ENCODE results near the gene AKR1B1. TPM values are rescaled to one million over a fixed set of nuclear protein-coding genes. Genes with fewer than 3 reads are reported as not detected.

AKR1B1 gene
- total and polyA plus RNA-seq, 4 donors, result 27.0 to 76.0 (median 46.4) TPM

DNA sequence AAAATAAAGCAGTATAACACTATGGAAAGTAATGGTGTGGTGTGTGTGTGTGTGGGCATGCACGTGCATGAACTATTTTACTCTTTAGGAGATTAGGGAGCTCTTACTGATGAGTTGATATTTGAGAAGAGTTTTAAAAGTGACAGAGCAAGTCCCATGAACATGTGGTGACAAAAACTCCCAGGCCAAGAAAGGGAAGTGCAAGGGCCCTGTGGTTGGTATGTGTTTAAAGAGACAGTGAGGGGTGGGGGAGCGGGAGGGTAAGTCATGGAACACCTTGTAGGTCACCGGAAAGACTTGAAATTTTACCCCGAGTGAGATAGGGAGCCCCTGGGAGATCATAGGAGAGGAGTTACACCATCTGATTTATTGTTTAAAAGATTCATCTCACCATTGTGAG, 63.3 kb downstream of the AKR1B1 start:
- H3K36me3 ChIP-seq (ENCODE audit: control insufficient read depth in 4 of 4, insufficient read depth in 4 of 4, low read length in 4 of 4), result no peaks in the 10 kb centered on the region
- no peaks in the 10 kb centered on the region for H3K9me3 ChIP-seq (ENCODE audit: control insufficient read depth in 4 of 4, insufficient read depth in 3 of 4, low read length in 3 of 4)
- 89 to 94% methylated on average over 4 of the region's 4 CpGs for WGBS, 2 donors
- DNase-seq (no peak), ATAC-seq (ENCODE audit: insufficient read depth, low FRiP score) (no peak)
- no peak overlapping the region for H3K9ac ChIP-seq (ENCODE audit: insufficient read depth in 1 of 2, low read length in 2 of 2)
- TF ChIP-seq, protein P1, sequence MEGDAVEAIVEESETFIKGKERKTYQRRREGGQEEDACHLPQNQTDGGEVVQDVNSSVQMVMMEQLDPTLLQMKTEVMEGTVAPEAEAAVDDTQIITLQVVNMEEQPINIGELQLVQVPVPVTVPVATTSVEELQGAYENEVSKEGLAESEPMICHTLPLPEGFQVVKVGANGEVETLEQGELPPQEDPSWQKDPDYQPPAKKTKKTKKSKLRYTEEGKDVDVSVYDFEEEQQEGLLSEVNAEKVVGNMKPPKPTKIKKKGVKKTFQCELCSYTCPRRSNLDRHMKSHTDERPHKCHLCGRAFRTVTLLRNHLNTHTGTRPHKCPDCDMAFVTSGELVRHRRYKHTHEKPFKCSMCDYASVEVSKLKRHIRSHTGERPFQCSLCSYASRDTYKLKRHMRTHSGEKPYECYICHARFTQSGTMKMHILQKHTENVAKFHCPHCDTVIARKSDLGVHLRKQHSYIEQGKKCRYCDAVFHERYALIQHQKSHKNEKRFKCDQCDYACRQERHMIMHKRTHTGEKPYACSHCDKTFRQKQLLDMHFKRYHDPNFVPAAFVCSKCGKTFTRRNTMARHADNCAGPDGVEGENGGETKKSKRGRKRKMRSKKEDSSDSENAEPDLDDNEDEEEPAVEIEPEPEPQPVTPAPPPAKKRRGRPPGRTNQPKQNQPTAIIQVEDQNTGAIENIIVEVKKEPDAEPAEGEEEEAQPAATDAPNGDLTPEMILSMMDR (IDR thresholded peaks at IDR 0.05; ENCODE audit: control extremely low read depth, extremely low read depth), result no peak
- no peak overlapping the region for H3K4me3 ChIP-seq
- H3K4me1 ChIP-seq (ENCODE audit: control insufficient read depth in 5 of 5, insufficient read depth in 5 of 5, low read length in 5 of 5), result no peaks in the 10 kb centered on the region
- no peak overlapping the region for H3K27ac ChIP-seq (ENCODE audit: low read depth in 1 of 2, low read length in 1 of 2)
- peaks cover 0 to 2% (median 0%) of the 10 kb centered on the region in 3 donors for H3K27me3 ChIP-seq (ENCODE audit: control insufficient read depth in 3 of 3, insufficient read depth in 3 of 3, low read length in 2 of 3)

DNA sequence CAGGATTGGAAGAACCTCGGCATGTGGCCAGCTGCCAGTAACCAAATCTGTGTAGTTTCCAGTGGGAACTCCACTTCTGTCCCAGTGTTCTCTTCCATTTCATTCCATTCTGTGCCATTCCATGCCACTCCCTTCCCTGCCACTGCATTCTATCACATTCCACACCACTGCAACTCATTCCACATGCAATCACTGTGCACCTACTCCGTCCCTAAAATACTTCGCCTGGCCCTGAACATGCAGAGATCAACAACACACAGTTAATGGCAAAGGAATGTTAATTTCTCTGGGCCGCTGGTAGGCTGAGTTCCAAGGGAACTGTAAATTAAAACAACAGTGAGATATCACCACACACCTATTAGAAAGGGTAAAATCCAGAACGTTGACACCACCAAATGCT, 64.8 kb downstream of the AKR1B1 start:
- Histone ChIP-seq H3K9ac (ENCODE audit: insufficient read depth in 1 of 2, low read length in 2 of 2) (no peak overlapping the region), H3K27me3 (ENCODE audit: control insufficient read depth in 3 of 3, insufficient read depth in 3 of 3, low read length in 2 of 3) (no peaks in the 10 kb centered on the region), H3K4me3 (no peak overlapping the region), H3K27ac (ENCODE audit: low read depth in 1 of 2, low read length in 1 of 2) (no peak overlapping the region), H3K36me3 (ENCODE audit: control insufficient read depth in 4 of 4, insufficient read depth in 4 of 4, low read length in 4 of 4) (no peaks in the 10 kb centered on the region), H3K4me1 (ENCODE audit: control insufficient read depth in 5 of 5, insufficient read depth in 5 of 5, low read length in 5 of 5) (no peaks in the 10 kb centered on the region), H3K9me3 (ENCODE audit: control insufficient read depth in 4 of 4, insufficient read depth in 3 of 4, low read length in 3 of 4) (no peaks in the 10 kb centered on the region)
- TF ChIP-seq, protein P1 (IDR thresholded peaks at IDR 0.05; ENCODE audit: control extremely low read depth, extremely low read depth), result no peak
- 58 to 79% methylated on average over 5 of the region's 5 CpGs for WGBS, 2 donors
- ATAC-seq (ENCODE audit: insufficient read depth, low FRiP score) (no peak), DNase-seq (no peak)

Other genes starting within 250 kb of the AKR1B1 start
- gene SLC35B4, start 142.2 kb downstream of the AKR1B1 start, total RNA-seq, result 10 to 100 TPM; 16.4 to 25.7 TPM
- 1 to 10 TPM; 3.6 to 4.6 TPM for gene SLC35B4, start 142.2 kb downstream of the AKR1B1 start, polyA plus RNA-seq
- under 1 TPM in 1 of 2 donors, not detected in 1; 0.52 TPM for gene AKR1B10, start 68.5 kb upstream of the AKR1B1 start, total RNA-seq
- 1 to 10 TPM in 1 of 2 donors, under 1 TPM in 1; 0.26 to 1.7 TPM for gene AKR1B10, start 68.5 kb upstream of the AKR1B1 start, polyA plus RNA-seq
- gene AKR1B15, start 90.0 kb upstream of the AKR1B1 start, total RNA-seq, result not detected
- not detected for gene AKR1B15, start 90.0 kb upstream of the AKR1B1 start, polyA plus RNA-seq
- 10 to 100 TPM; 14.3 to 59.8 TPM for gene BPGM, start 187.8 kb upstream of the AKR1B1 start, total RNA-seq
- gene BPGM, start 187.8 kb upstream of the AKR1B1 start, polyA plus RNA-seq, result 10 to 100 TPM; 16.9 to 22.1 TPM

Data from lung (tissue), 12 donors.